SK-N-DZ (cell line): Measurements from ENCODE around the gene ZNF184. TPM values are rescaled to one million over a fixed set of nuclear protein-coding genes. Genes with fewer than 3 reads are reported as not detected.

Experiments
- DNase-seq: peaks from one replicate; pipeline ENCODE4 v3.0.0-alpha.2; 2015; ENCODE audit warnings: low spot score
- polyA plus RNA-seq, 2 experiments: library from polyadenylated mRNA; depleted of rRNA; stranded (reverse); fragments of >200 nt; gene quantifications; 2 replicates each; pipeline ENCODE4 v1.2.3, GENCODE V29; 2014

ZNF184 gene
- polyA plus RNA-seq (2014; cell fraction: cytosol; rRNA removed), result 8.6 and 11.1 TPM in 2 replicates
- 7.1 and 9.7 TPM in 2 replicates for polyA plus RNA-seq (2014; cell fraction: nucleus; rRNA removed)

DNA sequence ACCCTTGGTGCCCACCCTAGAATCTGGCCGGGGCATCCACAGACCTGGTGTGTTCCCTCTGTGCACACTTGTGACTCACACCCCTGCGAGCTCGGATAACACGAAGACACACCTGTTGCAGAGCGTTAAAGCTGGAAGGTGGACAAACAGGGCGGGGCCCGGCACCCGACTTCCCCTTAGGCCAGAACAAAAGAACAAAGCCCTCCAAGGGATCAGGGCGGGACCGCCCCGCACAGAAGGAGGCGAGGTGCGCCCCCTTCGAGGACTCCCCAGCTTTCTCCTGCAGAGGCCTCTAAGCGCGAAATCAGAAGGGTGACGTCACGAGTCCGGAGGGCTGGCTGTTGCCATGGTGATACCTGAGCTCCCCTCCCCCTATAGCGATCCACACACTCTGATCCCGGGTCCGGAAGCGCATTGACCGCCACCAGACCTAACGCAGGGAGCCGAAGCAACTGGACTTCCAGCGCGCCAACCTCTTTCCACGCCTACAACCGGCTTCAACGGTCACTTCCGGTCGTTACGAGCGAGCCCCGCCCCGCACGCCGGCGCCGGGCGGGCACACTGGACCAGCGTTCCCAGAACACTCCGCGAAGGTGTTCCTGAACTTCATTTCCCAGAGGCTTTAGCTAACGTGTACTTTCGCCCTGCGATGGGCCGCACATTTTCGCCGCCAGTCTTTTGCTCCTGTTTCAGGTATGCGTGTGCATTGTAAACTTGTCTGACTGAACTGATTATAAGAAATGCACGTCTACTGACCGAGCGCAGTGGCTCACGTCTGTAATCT lies at the start of gene ZNF184:
TSS of gene ZNF184 (minus strand) at position 489 of the 784 bp plus-strand sequence. CDS start 811 bp downstream, outside the sequence.
- DNase-seq, result peak; percentile 98

GRCh38 chr6:27518881-27519795 lies 46.2 kb upstream of the ZNF184 start:
- DNase-seq, result peak; percentile 81

DNA sequence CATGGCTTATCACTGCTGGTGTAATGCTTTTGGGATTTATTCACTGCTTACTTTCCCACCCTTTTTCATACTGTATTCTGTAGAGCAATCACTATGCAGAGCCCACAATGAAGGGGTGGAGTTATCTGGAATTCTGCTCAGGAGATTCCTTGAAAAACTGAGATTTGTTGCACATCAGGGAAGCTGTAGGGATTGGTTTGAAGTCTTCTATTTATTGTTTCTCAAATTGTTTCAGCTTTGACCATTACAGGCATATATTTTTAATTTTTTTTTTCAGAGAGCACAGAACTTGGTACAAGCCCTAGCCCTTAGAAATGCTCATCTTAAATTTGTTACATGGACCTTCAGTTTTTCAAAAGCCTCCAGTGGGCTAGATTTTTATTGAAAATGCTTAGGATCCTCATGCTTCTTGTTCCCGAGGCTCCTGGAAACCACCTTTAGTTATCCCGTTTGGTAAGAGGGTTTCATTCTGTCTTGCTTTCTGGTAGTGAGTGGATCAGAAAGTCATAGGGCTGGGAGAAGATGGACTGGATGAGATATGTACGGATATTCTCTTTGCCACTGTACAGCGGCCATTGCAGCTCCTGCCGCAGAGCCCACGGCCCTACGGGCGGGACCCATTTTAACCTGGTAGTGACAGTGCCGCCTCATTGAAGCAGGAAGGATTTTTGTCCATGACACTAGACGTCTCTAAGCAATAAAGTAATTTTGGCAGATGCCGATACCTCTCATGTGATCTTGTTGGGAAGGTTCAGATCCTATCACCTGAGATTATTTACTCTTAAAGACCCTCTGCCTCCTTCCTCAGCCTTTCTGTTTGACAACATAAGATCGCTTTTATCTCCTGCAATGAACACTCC lies 45.3 kb upstream of the ZNF184 start:
- DNase-seq, result peak; percentile 22

DNA sequence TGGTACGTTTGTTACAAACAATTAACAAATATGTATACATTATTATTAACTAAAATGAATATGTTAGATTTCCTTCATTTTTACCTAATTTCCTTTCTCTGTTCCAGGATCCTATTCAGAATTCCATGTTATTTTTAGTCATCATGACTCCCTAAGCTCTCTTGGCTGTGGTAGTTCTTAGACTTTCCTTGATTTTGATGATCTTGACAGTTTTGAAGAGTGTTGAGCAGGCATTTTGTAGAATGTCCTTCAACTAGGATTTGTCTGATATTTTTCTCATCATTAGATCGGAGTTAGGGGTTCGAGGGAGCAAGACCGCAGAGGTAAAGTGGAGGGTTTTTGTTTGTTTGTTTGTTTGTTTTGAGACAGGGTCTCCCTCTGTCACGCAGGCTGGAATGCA lies 44.3 kb upstream of the ZNF184 start:
- DNase-seq, result no peak

DNA sequence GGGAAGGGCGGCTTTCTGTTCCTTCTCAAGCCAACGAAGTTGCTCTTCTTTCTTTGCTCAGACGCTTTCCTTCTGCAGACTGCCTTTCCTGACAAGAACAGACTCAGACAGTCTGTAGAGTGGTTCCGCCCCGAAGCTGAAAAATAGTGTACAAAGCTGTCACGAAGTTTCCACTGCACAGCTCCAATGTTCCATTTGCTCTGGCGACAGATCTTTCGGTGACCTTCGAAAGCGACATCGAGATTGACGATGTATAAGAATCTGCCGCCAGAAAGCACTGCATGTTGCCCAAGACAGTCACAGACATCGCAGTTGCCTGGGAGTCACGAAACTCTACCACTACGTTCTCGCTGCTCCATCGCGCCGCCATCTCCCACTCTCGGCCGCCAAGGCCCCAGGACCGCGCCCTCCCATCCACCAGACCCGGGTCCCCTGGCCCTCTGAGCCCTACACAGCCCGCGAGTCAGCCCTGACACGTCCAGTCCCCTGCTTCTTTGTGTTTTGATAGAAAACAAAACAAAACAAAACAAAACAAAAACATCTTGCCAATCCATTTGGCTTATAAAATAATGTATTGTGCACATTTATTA lies 42.1 kb upstream of the ZNF184 start:
- DNase-seq, result no peak

GRCh38 chr6:27512525-27512924 lies 39.6 kb upstream of the ZNF184 start:
- no peak for DNase-seq

DNA sequence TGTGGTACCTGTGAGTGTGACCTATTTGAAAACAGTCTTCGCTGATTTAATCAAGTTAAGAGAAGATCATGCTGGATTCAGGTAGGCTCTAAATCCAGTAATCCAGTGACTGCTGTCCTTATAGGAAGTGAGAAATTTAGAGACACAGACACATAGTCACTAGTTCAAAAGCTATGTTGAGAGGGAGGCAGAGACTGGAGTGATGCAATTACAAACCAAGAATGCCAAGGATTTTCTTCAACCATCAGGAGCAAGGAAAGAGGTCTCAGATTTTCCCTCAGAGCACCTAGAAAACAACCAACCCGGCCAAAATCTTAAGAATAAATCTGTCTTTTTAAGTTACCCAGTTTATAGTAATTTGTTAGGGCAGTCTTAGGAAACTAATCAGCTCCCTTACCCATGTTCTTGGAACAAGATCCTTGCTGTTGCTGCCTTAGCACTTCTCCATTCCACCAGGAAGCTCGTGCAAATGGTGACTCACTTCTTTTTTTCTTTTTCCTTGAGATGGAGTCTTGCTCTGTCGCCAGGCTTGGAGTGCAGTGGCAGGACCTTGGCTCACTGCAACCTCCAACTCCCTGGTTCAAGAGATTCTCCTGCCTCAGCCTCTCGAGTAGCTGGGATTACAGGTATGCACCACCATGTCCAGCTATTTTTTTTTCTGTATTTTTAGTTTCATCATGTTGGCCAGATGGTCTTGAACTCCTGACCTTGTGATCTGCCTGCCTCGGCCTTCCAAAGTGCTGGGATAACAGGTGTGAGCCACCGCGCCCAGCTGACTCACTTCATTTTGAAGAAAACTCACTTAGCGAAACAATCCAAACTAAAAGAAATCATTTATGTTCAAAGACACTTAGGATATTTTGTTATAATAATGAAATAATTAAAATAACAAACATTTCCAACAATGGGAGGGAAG lies 34.4 kb upstream of the ZNF184 start:
- DNase-seq, result no peak

DNA sequence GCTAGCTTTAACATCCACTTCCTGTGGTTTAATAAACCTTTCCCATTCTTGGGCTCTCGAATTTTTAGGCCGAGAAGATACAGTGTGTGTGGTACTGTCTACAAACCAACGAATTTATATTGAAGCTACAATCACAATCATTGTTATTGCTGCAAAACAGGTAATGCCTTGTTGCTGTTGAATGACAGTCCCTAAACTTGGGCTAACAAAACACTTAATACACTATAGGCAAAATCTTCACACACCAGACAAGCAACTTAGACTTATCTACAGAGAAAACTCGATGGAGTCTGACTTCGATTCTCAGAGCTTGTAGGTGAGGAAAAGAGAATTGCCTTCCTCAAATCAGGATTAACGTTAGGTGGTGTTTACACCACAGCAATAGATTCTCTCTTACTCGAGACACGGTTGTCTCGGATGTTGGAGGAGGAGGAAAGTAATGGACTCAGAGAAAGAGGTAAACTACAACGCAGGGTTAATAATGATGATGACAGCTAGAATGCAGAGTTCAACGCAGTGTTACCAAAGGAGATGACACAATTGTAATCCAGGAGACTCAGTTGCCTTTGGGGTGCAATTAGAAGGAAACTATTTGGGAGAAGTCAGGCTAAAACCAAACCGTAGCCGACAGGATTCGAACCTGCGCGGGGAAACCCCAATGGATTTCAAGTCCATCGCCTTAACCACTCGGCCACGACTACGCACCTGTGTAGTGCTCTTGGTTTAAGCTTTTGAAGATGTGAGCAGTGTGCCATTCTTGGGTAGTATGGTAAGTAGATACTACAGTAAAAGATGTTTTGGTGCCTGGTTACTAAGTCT lies 32.5 kb upstream of the ZNF184 start:
- DNase-seq, result peak; percentile 32

DNA sequence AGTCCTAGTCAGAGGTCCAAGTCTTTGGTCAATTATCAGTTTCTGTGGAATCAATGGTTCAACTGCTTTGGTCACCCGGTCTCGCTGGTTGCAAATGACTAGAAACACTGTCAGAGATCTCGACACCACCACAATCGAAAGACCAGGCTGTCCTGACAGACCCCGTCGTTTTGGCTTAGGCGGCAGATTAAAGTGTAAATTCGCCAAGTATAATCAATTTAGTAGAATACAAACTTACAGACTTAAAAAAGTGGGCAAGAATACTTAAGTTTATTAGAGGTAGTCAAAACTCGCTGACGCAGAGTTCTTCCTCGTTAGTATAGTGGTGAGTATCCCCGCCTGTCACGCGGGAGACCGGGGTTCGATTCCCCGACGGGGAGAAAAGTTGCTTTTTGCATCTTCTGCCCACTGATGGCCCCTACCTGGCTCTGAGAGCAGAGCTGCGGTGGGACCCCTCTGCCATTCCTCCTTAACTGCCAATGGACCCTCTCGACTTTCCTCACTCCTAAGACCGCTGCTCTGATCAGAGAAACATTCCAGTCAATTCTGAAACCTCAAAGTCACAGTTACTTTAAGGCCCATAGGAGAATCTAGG lies 30.6 kb upstream of the ZNF184 start:
- DNase-seq, result peak; percentile 62

- peak; percentile 47 for DNase-seq
These were observed 29.9 kb upstream of the ZNF184 start for GRCh38 chr6:27502508-27503435.

GRCh38 chr6:27501187-27501586 lies 28.3 kb upstream of the ZNF184 start:
- no peak for DNase-seq

- no peak for DNase-seq
These were observed 27.3 kb upstream of the ZNF184 start for GRCh38 chr6:27500177-27500576.

DNA sequence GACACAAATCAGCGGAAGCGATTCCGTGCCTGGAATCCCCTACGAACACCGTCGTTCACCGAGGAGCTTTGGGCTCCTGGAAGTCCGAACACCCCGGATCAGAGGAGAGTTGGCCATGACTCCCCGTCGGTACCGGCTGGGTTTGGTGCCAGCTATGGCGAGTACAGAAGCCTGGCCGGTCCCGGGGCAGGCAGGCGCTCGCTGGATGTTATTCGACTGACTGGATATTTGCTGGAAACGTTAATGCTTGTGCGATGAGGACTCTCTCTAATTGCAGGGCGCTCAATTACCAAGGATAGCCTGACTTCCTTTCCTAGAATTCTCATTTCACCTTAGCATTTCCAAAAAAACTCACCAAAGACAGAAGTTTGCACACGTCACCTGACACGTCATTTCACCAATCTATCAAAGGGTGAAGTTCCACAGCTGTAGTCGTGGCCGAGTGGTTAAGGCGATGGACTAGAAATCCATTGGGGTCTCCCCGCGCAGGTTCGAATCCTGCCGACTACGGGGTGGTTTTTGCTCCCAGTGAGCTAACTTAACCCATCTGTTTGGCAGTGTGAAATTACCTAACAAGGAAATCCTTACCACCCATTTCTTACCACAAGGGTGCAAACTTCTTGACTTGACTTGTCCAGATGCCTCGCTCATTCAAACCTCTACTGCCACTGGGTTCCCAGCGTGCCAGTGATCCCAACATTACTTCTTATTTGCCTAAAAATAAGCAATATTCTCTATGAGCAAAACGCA lies 22.7 kb upstream of the ZNF184 start:
- DNase-seq, result peak; percentile 37

DNA sequence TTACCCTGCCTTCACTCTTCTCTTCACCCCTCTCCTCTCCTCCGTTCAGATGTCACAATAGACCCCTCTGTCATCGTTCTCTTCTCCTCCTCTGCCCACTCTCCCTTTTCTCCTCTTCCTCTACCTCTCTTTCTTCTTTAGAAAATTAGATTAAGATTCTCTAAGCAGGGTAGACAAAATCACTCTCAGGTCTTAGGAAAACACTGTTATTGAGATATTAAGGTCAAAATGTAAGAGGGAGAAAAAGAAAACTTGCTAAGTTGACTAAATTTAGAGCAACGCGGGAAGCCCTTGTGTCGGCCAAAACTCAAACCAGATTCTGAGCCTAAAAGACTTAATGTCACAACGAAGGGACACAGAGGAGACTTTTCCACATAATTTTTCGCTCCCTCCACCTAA lies 22.1 kb upstream of the ZNF184 start:
- DNase-seq, result no peak

- DNase-seq, result no peak
These were observed 21.2 kb upstream of the ZNF184 start for GRCh38 chr6:27494103-27494502.

- no peak for DNase-seq
These were observed 19.8 kb upstream of the ZNF184 start for GRCh38 chr6:27492631-27493190.
